Parathyroid adenoma (tissue), 2 donors: ENCODE data around the gene SOCS3.

ENCODE experiments used
- H2AFZ ChIP-seq: fragments of 300-600 bp; sonication (generic); one replicate; pipeline ENCODE4 v1.7.0; 2017; ENCODE audit warnings: antibody characterized with exemption, mild to moderate bottlenecking
- H3K27ac ChIP-seq: fragments of 300-600 bp; sonication (generic); one replicate; pipeline ENCODE4 v1.7.0; 2017
- H3K27me3 ChIP-seq: fragments of 300-600 bp; sonication (generic); one replicate; pipeline ENCODE4 v1.7.0; 2017; ENCODE audit warnings: low read length; ENCODE audit not compliant: control insufficient read depth, insufficient read depth
- H3K36me3 ChIP-seq: fragments of 300-600 bp; sonication (generic); one replicate; pipeline ENCODE4 v1.7.0; 2017; ENCODE audit warnings: low read length; ENCODE audit not compliant: control insufficient read depth, insufficient read depth
- H3K4me1 ChIP-seq: fragments of 300-600 bp; sonication (generic); one replicate; pipeline ENCODE4 v1.7.0; 2017; ENCODE audit warnings: control low read depth
- H3K4me2 ChIP-seq: fragments of 300-600 bp; sonication (generic); one replicate; pipeline ENCODE4 v1.7.0; 2017; ENCODE audit warnings: low read length
- H3K4me3 ChIP-seq: fragments of 300-600 bp; sonication (generic); one replicate; pipeline ENCODE4 v1.7.0; 2017; ENCODE audit warnings: low read depth, low read length
- H3K79me2 ChIP-seq: fragments of 300-600 bp; sonication (generic); one replicate; pipeline ENCODE4 v1.7.0; 2017; ENCODE audit warnings: control low read depth
- H3K9ac ChIP-seq: fragments of 300-600 bp; sonication (generic); one replicate; pipeline ENCODE4 v1.7.0; 2017; ENCODE audit warnings: mild to moderate bottlenecking
- H3K9me3 ChIP-seq: fragments of 300-600 bp; sonication (generic); one replicate; pipeline ENCODE4 v1.7.0; 2017; ENCODE audit warnings: low read length; ENCODE audit not compliant: control insufficient read depth
- TF ChIP-seq, protein P1 (sequence below): fragments of 300-600 bp; sonication (generic); IDR thresholded peaks from one replicate; pipeline ENCODE4 v1.7.0; 2017; ENCODE audit warnings: antibody characterized with exemption, mild to moderate bottlenecking
- donor health status: primary hyperparathyroidism.

SOCS3 gene

DNA sequence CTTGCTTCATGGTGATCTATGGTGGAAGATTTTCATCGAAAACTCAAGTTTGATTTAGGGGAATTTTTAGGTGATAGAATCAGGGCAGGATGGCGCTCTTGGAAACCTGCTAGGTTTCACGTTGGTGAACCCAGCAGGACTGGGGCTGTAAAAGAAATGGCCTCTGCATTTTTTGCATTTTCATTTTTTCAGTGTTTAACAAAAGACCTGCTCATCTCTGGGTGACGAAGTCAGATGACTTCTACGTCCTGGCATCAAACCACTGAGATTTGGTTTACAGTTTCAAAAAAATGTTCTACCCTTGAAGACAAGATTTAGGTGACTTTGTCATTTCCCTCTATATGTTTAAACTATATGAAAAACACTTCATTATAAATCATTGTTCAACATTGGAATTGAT is 20.5 kb upstream of the SOCS3 start:
- Histone ChIP-seq H3K4me3 (no peak overlapping the region), H3K27ac (no peak overlapping the region), H3K36me3 (no peaks in the 10 kb centered on the region), H3K27me3 (no peaks in the 10 kb centered on the region), H3K9me3 (no peaks in the 10 kb centered on the region), H3K4me1 (peaks cover 2% of the 10 kb centered on the region), H3K4me2 (no peak overlapping the region), H3K79me2 (peaks cover 39% of the 10 kb centered on the region), H2AFZ (no peak overlapping the region), H3K9ac (no peak overlapping the region)
- TF ChIP-seq, protein P1, sequence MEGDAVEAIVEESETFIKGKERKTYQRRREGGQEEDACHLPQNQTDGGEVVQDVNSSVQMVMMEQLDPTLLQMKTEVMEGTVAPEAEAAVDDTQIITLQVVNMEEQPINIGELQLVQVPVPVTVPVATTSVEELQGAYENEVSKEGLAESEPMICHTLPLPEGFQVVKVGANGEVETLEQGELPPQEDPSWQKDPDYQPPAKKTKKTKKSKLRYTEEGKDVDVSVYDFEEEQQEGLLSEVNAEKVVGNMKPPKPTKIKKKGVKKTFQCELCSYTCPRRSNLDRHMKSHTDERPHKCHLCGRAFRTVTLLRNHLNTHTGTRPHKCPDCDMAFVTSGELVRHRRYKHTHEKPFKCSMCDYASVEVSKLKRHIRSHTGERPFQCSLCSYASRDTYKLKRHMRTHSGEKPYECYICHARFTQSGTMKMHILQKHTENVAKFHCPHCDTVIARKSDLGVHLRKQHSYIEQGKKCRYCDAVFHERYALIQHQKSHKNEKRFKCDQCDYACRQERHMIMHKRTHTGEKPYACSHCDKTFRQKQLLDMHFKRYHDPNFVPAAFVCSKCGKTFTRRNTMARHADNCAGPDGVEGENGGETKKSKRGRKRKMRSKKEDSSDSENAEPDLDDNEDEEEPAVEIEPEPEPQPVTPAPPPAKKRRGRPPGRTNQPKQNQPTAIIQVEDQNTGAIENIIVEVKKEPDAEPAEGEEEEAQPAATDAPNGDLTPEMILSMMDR: no peak

- Histone ChIP-seq H3K4me1 (peaks cover 6% of the 10 kb centered on the region), H3K4me3 (peak overlapping the region; percentile 79)
Observed at GRCh38 chr17:78379131-78379491, 19.2 kb upstream of the SOCS3 start.

GRCh38 chr17:78378225-78379130 is 18.6 kb upstream of the SOCS3 start, which contains the start of gene PGS1:
Gene PGS1, plus strand, starts transcription at chr17:78378649. Its CDS starts 17 bp downstream, at chr17:78378666.
- Histone ChIP-seq H3K27me3 (no peaks in the 10 kb centered on the region), H3K79me2 (peaks cover 39% of the 10 kb centered on the region), H3K9me3 (no peaks in the 10 kb centered on the region), H3K4me3 (peak within 1 kb of the TSS; percentile 79), H3K4me2 (peak within 1 kb of the TSS; percentile 94), H3K27ac (peak within 1 kb of the TSS; percentile 68), H3K36me3 (no peaks in the 10 kb centered on the region), H3K4me1 (peaks cover 6% of the 10 kb centered on the region), H3K9ac (peak within 1 kb of the TSS; percentile 89), H2AFZ (peak within 1 kb of the TSS; percentile 86)
- TF ChIP-seq, protein P1: no peak

More at GRCh38 chr17:78379131-78379491, 19.2 kb upstream of the SOCS3 start:
- peak overlapping the region; percentile 94 for H3K4me2 ChIP-seq
- H3K27ac ChIP-seq: peak overlapping the region; percentile 68
- TF ChIP-seq, protein P1: no peak
- no peaks in the 10 kb centered on the region for H3K36me3 ChIP-seq
- H3K79me2 ChIP-seq: peaks cover 39% of the 10 kb centered on the region
- H3K27me3 ChIP-seq: no peaks in the 10 kb centered on the region
- H3K9ac ChIP-seq: peak overlapping the region; percentile 89
- peak overlapping the region; percentile 86 for H2AFZ ChIP-seq
- H3K9me3 ChIP-seq: no peaks in the 10 kb centered on the region

GRCh38 chr17:78377858-78378224 is 18.0 kb upstream of the SOCS3 start:
- peaks cover 6% of the 10 kb centered on the region for H3K4me1 ChIP-seq
- peak overlapping the region; percentile 94 for H3K4me2 ChIP-seq
- H3K9ac ChIP-seq: no peak overlapping the region
- no peaks in the 10 kb centered on the region for H3K36me3 ChIP-seq
- no peaks in the 10 kb centered on the region for H3K9me3 ChIP-seq
- peak overlapping the region; percentile 86 for H2AFZ ChIP-seq
- peak overlapping the region; percentile 68 for H3K27ac ChIP-seq
- no peaks in the 10 kb centered on the region for H3K27me3 ChIP-seq
- TF ChIP-seq, protein P1: no peak
- H3K4me3 ChIP-seq: peak overlapping the region; percentile 79
- H3K79me2 ChIP-seq: peaks cover 37% of the 10 kb centered on the region
